Gastroesophageal sphincter (tissue), 3 donors: Measurements from ENCODE around the gene S100A12.

Source experiments
- EP300 ChIP-seq: sonication (generic); formaldehyde crosslinking; IDR thresholded peaks from one replicate; pipeline ENCODE4 v1.6.1; 2017; ENCODE audit warnings: antibody characterized with exemption, mild to moderate bottlenecking
- POLR2A ChIP-seq, 2 donors: fragments of 450-650 bp; IDR thresholded peaks; one replicate each; pipeline ENCODE4 v1.6.1; 2017; ENCODE audit warnings: antibody characterized with exemption in 2 of 2, mild to moderate bottlenecking in 2 of 2, moderate library complexity in 1 of 2
- POLR2AphosphoS5 ChIP-seq: sonication (generic); formaldehyde crosslinking; IDR thresholded peaks from one replicate; pipeline ENCODE4 v1.6.1; 2017; ENCODE audit warnings: antibody characterized with exemption
- TF ChIP-seq, protein P1 (sequence below), 4 experiments: fragments of 200-600 bp in 2 of 4; fragments of 450-650 bp in 2 of 4; sonication (generic) in 1 of 4; IDR thresholded peaks; one replicate each; pipeline ENCODE4 v1.5.1; 2017 to 2019; ENCODE audit warnings: antibody characterized with exemption in 4 of 4, mild to moderate bottlenecking in 2 of 4, moderate library complexity in 2 of 4

DNA sequence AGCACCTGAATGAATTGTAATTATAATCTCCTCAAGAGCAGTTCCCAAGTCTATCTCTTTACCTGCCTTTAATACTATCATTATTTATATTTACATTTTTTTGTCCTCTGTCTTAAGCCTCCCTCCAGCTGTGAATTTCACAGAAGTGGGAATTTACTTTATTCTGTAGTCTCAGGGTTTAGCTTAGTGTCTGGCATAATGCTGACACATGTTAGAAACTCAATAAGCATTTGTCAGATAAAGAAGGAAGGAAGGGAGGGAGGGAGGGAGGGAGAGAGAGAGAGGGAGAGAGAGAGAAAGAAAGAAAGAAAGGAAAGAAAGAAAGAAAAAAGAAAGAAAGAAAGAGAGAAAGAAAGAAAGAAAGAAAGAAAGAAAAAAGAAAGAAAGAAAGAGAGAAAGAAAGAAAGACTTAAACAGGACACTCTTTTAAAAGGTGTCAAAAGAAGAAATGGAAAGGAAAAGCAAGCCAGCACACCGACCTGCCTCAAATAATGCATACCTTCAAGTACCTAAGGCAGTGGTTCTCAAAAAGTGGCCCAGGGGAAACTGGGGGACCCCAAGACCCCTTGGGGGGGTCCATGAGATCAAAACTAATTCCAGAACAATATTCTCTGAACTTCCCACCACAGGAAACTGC lies 25.0 kb downstream of the S100A12 start:
- TF ChIP-seq, protein P1, sequence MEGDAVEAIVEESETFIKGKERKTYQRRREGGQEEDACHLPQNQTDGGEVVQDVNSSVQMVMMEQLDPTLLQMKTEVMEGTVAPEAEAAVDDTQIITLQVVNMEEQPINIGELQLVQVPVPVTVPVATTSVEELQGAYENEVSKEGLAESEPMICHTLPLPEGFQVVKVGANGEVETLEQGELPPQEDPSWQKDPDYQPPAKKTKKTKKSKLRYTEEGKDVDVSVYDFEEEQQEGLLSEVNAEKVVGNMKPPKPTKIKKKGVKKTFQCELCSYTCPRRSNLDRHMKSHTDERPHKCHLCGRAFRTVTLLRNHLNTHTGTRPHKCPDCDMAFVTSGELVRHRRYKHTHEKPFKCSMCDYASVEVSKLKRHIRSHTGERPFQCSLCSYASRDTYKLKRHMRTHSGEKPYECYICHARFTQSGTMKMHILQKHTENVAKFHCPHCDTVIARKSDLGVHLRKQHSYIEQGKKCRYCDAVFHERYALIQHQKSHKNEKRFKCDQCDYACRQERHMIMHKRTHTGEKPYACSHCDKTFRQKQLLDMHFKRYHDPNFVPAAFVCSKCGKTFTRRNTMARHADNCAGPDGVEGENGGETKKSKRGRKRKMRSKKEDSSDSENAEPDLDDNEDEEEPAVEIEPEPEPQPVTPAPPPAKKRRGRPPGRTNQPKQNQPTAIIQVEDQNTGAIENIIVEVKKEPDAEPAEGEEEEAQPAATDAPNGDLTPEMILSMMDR (IDR thresholded peaks at IDR 0.05), result no peak
- TF ChIP-seq EP300 (no peak), POLR2AphosphoS5 (no peak), POLR2A (IDR thresholded peaks at IDR 0.05) (no peak)
